ENCODE results near the gene PSAPL1.

GRCh38 chr4:7457201-7458065 lies 22.7 kb upstream of the PSAPL1 start:
- TF ChIP-seq KLF16 (IDR thresholded peaks at IDR 0.05) = no peak
- TF ChIP-seq TEAD1 (CRISPR knock-in tag; IDR thresholded peaks at IDR 0.05) = no peak
- TF ChIP-seq MEF2D (tag; conservative IDR thresholded peaks at IDR 0.05; ENCODE audit: low read depth) = no peak
- TF ChIP-seq HDAC2 (IDR thresholded peaks at IDR 0.05) = no peak
- no peak for TF ChIP-seq ZNF174 (CRISPR knock-in tag; IDR thresholded peaks at IDR 0.05)
- no peak for TF ChIP-seq CTCF (IDR thresholded peaks at IDR 0.05 in 2 of 3, conservative IDR thresholded peaks at IDR 0.05 in 1 of 3; ENCODE audit: insufficient read depth in 2 of 3, low read depth in 1 of 3, low read length in 3 of 3)
- TF ChIP-seq SLC30A9 (CRISPR knock-in tag; IDR thresholded peaks at IDR 0.05) = no peak
- TF ChIP-seq ATF1 (CRISPR knock-in tag; IDR thresholded peaks at IDR 0.05) = no peak
- TF ChIP-seq ATF1 (tag; IDR thresholded peaks at IDR 0.05) = no peak
- no peak for TF ChIP-seq CBX8 (IDR thresholded peaks at IDR 0.05; ENCODE audit: borderline replicate concordance, extremely low read depth, low read depth, low read length, poor library complexity, severe bottlenecking)
- TF ChIP-seq CBFB (CRISPR knock-in tag; IDR thresholded peaks at IDR 0.05) = no peak
- no peak for TF ChIP-seq ZNF592 (IDR thresholded peaks at IDR 0.05)
- no peak for TF ChIP-seq UBTF (IDR thresholded peaks at IDR 0.05; ENCODE audit: borderline replicate concordance in 1 of 2, low read depth in 2 of 2, low read length in 2 of 2)
- no peak for TF ChIP-seq MECOM (CRISPR knock-in tag; IDR thresholded peaks at IDR 0.05)
- no peak for TF ChIP-seq ZNF316 (IDR thresholded peaks at IDR 0.05)
